H1 (cell line): ENCODE results near the gene ZDHHC24.

Experiments used
- BCL11A ChIP-seq, 2 experiments: IDR thresholded peaks; one replicate each; pipeline ENCODE4 v1.6.1; 2011; ENCODE audit warnings: low read depth in 2 of 2, low read length in 2 of 2, mild to moderate bottlenecking in 2 of 2
- POLR2AphosphoS5 ChIP-seq: IDR thresholded peaks from 2 replicates; pipeline ENCODE4 v1.6.1; 2011; ENCODE audit warnings: low read depth, low read length
- TAF1 ChIP-seq: IDR thresholded peaks from 2 replicates; pipeline ENCODE4 v1.6.1; 2011; ENCODE audit warnings: mild to moderate bottlenecking, low read depth, low read length
- TF ChIP-seq, protein P1 (sequence below), 3 experiments: IDR thresholded peaks; 1 replicate in 2 of 3; 2 replicates in 1 of 3; pipeline versions ENCODE4 v1.5.1 to v1.6.1; 2011; ENCODE audit warnings: low read length in 3 of 3, mild to moderate bottlenecking in 3 of 3, inconsistent platforms in 2 of 3, low read depth in 1 of 3, moderate library complexity in 1 of 3; ENCODE audit not compliant: insufficient read depth in 1 of 3; ENCODE audit errors: control extremely low read depth in 1 of 3

DNA sequence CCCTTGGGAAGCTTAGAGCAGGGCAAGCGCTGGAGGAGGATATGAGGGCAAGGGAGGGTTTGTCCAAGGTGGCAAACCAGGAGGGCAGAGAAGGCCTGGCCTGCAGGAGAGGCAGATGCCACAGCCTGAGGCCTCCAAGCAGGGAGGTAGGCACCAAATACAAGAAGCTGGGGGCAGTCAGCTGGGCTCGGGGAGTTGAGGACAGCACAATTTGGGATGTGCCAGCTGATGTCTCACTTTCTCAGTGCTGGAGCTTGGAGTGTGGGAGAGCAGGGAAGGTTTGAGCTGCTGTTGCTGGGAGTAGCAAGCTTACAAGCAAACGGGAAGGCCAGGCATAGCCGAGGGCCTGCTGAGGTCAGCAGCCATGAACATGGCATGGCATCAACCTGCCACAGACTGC lies 4.0 kb downstream of the ZDHHC24 start:
- TF ChIP-seq, protein P1, sequence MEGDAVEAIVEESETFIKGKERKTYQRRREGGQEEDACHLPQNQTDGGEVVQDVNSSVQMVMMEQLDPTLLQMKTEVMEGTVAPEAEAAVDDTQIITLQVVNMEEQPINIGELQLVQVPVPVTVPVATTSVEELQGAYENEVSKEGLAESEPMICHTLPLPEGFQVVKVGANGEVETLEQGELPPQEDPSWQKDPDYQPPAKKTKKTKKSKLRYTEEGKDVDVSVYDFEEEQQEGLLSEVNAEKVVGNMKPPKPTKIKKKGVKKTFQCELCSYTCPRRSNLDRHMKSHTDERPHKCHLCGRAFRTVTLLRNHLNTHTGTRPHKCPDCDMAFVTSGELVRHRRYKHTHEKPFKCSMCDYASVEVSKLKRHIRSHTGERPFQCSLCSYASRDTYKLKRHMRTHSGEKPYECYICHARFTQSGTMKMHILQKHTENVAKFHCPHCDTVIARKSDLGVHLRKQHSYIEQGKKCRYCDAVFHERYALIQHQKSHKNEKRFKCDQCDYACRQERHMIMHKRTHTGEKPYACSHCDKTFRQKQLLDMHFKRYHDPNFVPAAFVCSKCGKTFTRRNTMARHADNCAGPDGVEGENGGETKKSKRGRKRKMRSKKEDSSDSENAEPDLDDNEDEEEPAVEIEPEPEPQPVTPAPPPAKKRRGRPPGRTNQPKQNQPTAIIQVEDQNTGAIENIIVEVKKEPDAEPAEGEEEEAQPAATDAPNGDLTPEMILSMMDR (IDR thresholded peaks at IDR 0.05; ENCODE audit: control extremely low read depth in 1 of 3, insufficient read depth in 1 of 3, low read depth in 1 of 3, low read length in 3 of 3): no peak
- no peak for TF ChIP-seq POLR2AphosphoS5
- no peak for TF ChIP-seq TAF1
- no peak for TF ChIP-seq BCL11A (IDR thresholded peaks at IDR 0.05; ENCODE audit: low read depth in 2 of 2, low read length in 2 of 2)
